Mucosa of stomach (tissue), 1 donor: ENCODE measurements around the gene OTUB1.
"Not testable (repeated sequence)": the region's sequence is repeated elsewhere in the genome, so short reads cannot be mapped to it uniquely, and the experiment has no call there.

Experiments used
- H3K27me3 ChIP-seq: one replicate; pipeline ENCODE4 v1.7.0; 2013; ENCODE audit warnings: mild to moderate bottlenecking, low read length; ENCODE audit not compliant: control insufficient read depth, insufficient read depth
- H3K36me3 ChIP-seq: one replicate; pipeline ENCODE4 v1.7.0; 2013; ENCODE audit warnings: low read length; ENCODE audit not compliant: control insufficient read depth, insufficient read depth
- H3K4me1 ChIP-seq: one replicate; pipeline ENCODE4 v1.7.0; 2013; ENCODE audit warnings: mild to moderate bottlenecking, low read length; ENCODE audit not compliant: control insufficient read depth, insufficient read depth
- H3K4me3 ChIP-seq: one replicate; pipeline ENCODE4 v1.7.0; 2013; ENCODE audit warnings: low read length
- H3K9ac ChIP-seq: one replicate; pipeline ENCODE4 v1.7.0; 2013; ENCODE audit warnings: mild to moderate bottlenecking, low read length, moderate library complexity
- H3K9me3 ChIP-seq: one replicate; pipeline ENCODE4 v1.7.0; 2013; ENCODE audit warnings: mild to moderate bottlenecking, low read length, moderate library complexity; ENCODE audit not compliant: control insufficient read depth
- donor health status: Pancreatic carcinoma.

OTUB1 gene

GRCh38 chr11:64036087-64037026 lies 50.1 kb downstream of the OTUB1 start:
- Histone ChIP-seq H3K9ac (no peak overlapping the region), H3K9me3 (no peaks in the 10 kb centered on the region), H3K4me3 (no peak overlapping the region), H3K36me3 (no peaks in the 10 kb centered on the region), H3K4me1 (peaks cover 3% of the 10 kb centered on the region), H3K27me3 (peaks cover 40% of the 10 kb centered on the region)

GRCh38 chr11:64037027-64037634 lies 50.9 kb downstream of the OTUB1 start:
- peaks cover 40% of the 10 kb centered on the region for H3K27me3 ChIP-seq
- H3K4me3 ChIP-seq, result no peak overlapping the region
- no peaks in the 10 kb centered on the region for H3K36me3 ChIP-seq
- H3K4me1 ChIP-seq, result peaks cover 3% of the 10 kb centered on the region
- H3K9ac ChIP-seq, result no peak overlapping the region
- no peaks in the 10 kb centered on the region for H3K9me3 ChIP-seq

GRCh38 chr11:64038500-64038899 lies 52.3 kb downstream of the OTUB1 start:
- no peak overlapping the region for H3K4me3 ChIP-seq
- no peaks in the 10 kb centered on the region for H3K36me3 ChIP-seq
- H3K9me3 ChIP-seq, result no peaks in the 10 kb centered on the region
- H3K9ac ChIP-seq, result no peak overlapping the region
- H3K4me1 ChIP-seq, result peaks cover 3% of the 10 kb centered on the region
- peaks cover 38% of the 10 kb centered on the region for H3K27me3 ChIP-seq

GRCh38 chr11:64039012-64039665 lies 52.9 kb downstream of the OTUB1 start:
- no peak overlapping the region for H3K9ac ChIP-seq
- H3K9me3 ChIP-seq, result no peaks in the 10 kb centered on the region
- H3K36me3 ChIP-seq, result no peaks in the 10 kb centered on the region
- H3K4me1 ChIP-seq, result peaks cover 3% of the 10 kb centered on the region
- H3K4me3 ChIP-seq, result no peak overlapping the region
- peaks cover 34% of the 10 kb centered on the region for H3K27me3 ChIP-seq

GRCh38 chr11:64040684-64041322 lies 54.6 kb downstream of the OTUB1 start:
- H3K9me3 ChIP-seq, result no peaks in the 10 kb centered on the region
- no peak overlapping the region for H3K9ac ChIP-seq
- H3K27me3 ChIP-seq, result peaks cover 21% of the 10 kb centered on the region
- no peaks in the 10 kb centered on the region for H3K4me1 ChIP-seq
- H3K36me3 ChIP-seq, result no peaks in the 10 kb centered on the region
- H3K4me3 ChIP-seq, result no peak overlapping the region

- H3K9ac ChIP-seq, result no peak overlapping the region
- H3K9me3 ChIP-seq, result no peaks in the 10 kb centered on the region
- H3K27me3 ChIP-seq, result peaks cover 12% of the 10 kb centered on the region
- H3K4me3 ChIP-seq, result no peak overlapping the region
- H3K36me3 ChIP-seq, result no peaks in the 10 kb centered on the region
- no peaks in the 10 kb centered on the region for H3K4me1 ChIP-seq
These were observed 55.6 kb downstream of the OTUB1 start for GRCh38 chr11:64041846-64042245.

GRCh38 chr11:64042301-64042700 lies 56.1 kb downstream of the OTUB1 start:
- Histone ChIP-seq H3K9ac (no peak overlapping the region), H3K27me3 (peaks cover 7% of the 10 kb centered on the region), H3K9me3 (no peaks in the 10 kb centered on the region), H3K36me3 (no peaks in the 10 kb centered on the region), H3K4me3 (no peak overlapping the region), H3K4me1 (no peaks in the 10 kb centered on the region)

- Histone ChIP-seq H3K4me1 (no peaks in the 10 kb centered on the region), H3K36me3 (no peaks in the 10 kb centered on the region), H3K27me3 (no peaks in the 10 kb centered on the region), H3K9me3 (no peaks in the 10 kb centered on the region), H3K9ac (no peak overlapping the region), H3K4me3 (no peak overlapping the region)
These were observed 57.3 kb downstream of the OTUB1 start for GRCh38 chr11:64043545-64043944.

GRCh38 chr11:64044730-64045393 lies 58.6 kb downstream of the OTUB1 start:
- no peaks in the 10 kb centered on the region for H3K4me1 ChIP-seq
- no peak overlapping the region for H3K4me3 ChIP-seq
- H3K27me3 ChIP-seq, result no peaks in the 10 kb centered on the region
- no peaks in the 10 kb centered on the region for H3K36me3 ChIP-seq
- H3K9ac ChIP-seq, result no peak overlapping the region
- no peaks in the 10 kb centered on the region for H3K9me3 ChIP-seq

GRCh38 chr11:64045700-64046099 lies 59.5 kb downstream of the OTUB1 start:
- H3K9me3 ChIP-seq, result no peaks in the 10 kb centered on the region
- H3K4me1 ChIP-seq, result no peaks in the 10 kb centered on the region
- no peaks in the 10 kb centered on the region for H3K27me3 ChIP-seq
- no peak overlapping the region for H3K4me3 ChIP-seq
- no peaks in the 10 kb centered on the region for H3K36me3 ChIP-seq
- H3K9ac ChIP-seq, result no peak overlapping the region

GRCh38 chr11:64047373-64047772 lies 61.1 kb downstream of the OTUB1 start:
- not testable (repeated sequence) for H3K27me3 ChIP-seq, H3K4me1 ChIP-seq, H3K36me3 ChIP-seq, H3K9me3 ChIP-seq, H3K9ac ChIP-seq, H3K4me3 ChIP-seq
